NOMO-1 (cell line): ENCODE results near the gene RAB29.
A peak's percentile ranks its signal among the peaks of the same experiment; 100 is the strongest.

ENCODE experiments used
- DNase-seq, 2 experiments: peaks; one replicate each; lab custom pipeline; 2025; ENCODE audit not compliant: unreplicated experiment in 2 of 2; lab: John Stamatoyannopoulos, UW

RAB29 gene

GRCh38 chr1:205766570-205766969 is 8.7 kb downstream of the RAB29 start:
- DNase-seq: no peak

- no peak for DNase-seq
Observed at GRCh38 chr1:205766038-205766437, 9.2 kb downstream of the RAB29 start.

GRCh38 chr1:205764578-205764977 is 10.7 kb downstream of the RAB29 start:
- no peak for DNase-seq

GRCh38 chr1:205763980-205764379 is 11.3 kb downstream of the RAB29 start:
- DNase-seq: no peak

GRCh38 chr1:205760606-205761005 is 14.7 kb downstream of the RAB29 start:
- no peak for DNase-seq

- no peak for DNase-seq
Observed at GRCh38 chr1:205756552-205756951, 18.7 kb downstream of the RAB29 start.

- no peak for DNase-seq
Observed at GRCh38 chr1:205754857-205755256, 20.4 kb downstream of the RAB29 start.

- DNase-seq: no peak
Observed at GRCh38 chr1:205751036-205751651, 24.1 kb downstream of the RAB29 start.

- DNase-seq: peak; percentile 97 to 98
Observed at GRCh38 chr1:205750138-205751035, 24.9 kb downstream of the RAB29 start, which contains the start of gene NUCKS1. Gene NUCKS1, minus strand, starts transcription at chr1:205750182. Its CDS starts 209 bp downstream, at chr1:205749973.

- peak; percentile 90 to 97 for DNase-seq
Observed at GRCh38 chr1:205749234-205750137, 25.8 kb downstream of the RAB29 start.

GRCh38 chr1:205748403-205749233 is 26.7 kb downstream of the RAB29 start:
- DNase-seq: peak; percentile 76 to 81

- no peak for DNase-seq
Observed at GRCh38 chr1:205746757-205747412, 28.4 kb downstream of the RAB29 start.

GRCh38 chr1:205744403-205744802 is 30.9 kb downstream of the RAB29 start:
- DNase-seq: no peak

- no peak for DNase-seq
Observed at GRCh38 chr1:205743977-205744376, 31.3 kb downstream of the RAB29 start.

GRCh38 chr1:205741681-205742080 is 33.6 kb downstream of the RAB29 start:
- DNase-seq: no peak

GRCh38 chr1:205739348-205740160 is 35.7 kb downstream of the RAB29 start:
- no peak for DNase-seq

GRCh38 chr1:205735218-205735617 is 40.1 kb downstream of the RAB29 start:
- DNase-seq: no peak

GRCh38 chr1:205733438-205734175 is 41.7 kb downstream of the RAB29 start:
- no peak for DNase-seq
